ENCODE results near the gene ATL2.
"Not testable (repeated sequence)": the region's sequence is repeated elsewhere in the genome, so short reads cannot be mapped to it uniquely, and the experiment has no call there.

Gene ATL2

GRCh38 chr2:38327580-38327979, 49.5 kb downstream of the ATL2 start:
- DNase-seq (ENCODE audit: low spot score), result no peak

GRCh38 chr2:38323623-38324022, 53.5 kb downstream of the ATL2 start:
- no peak for DNase-seq (ENCODE audit: low spot score)

GRCh38 chr2:38322224-38322914, 54.7 kb downstream of the ATL2 start:
- no peak for DNase-seq (ENCODE audit: low spot score)

GRCh38 chr2:38319240-38319639, 57.8 kb downstream of the ATL2 start:
- DNase-seq (ENCODE audit: low spot score), result peak; percentile 40

GRCh38 chr2:38317725-38318124, 59.3 kb downstream of the ATL2 start:
- no peak for DNase-seq (ENCODE audit: low spot score)

- DNase-seq (ENCODE audit: low spot score), result peak; percentile 65
Measured at GRCh38 chr2:38315707-38316333, 61.3 kb downstream of the ATL2 start.

- no peak for DNase-seq (ENCODE audit: low spot score)
Measured at GRCh38 chr2:38308821-38309220, 68.3 kb downstream of the ATL2 start.

- no peak for DNase-seq (ENCODE audit: low spot score)
Measured at GRCh38 chr2:38301969-38302702, 74.9 kb downstream of the ATL2 start.

- DNase-seq (ENCODE audit: low spot score), result peak; percentile 25
Measured at GRCh38 chr2:38301340-38301968, 75.6 kb downstream of the ATL2 start.

- no peak for DNase-seq (ENCODE audit: low spot score)
Measured at GRCh38 chr2:38298539-38298938, 78.5 kb downstream of the ATL2 start.

- no peak for DNase-seq (ENCODE audit: low spot score)
Measured at GRCh38 chr2:38296197-38296780, 80.8 kb downstream of the ATL2 start.

GRCh38 chr2:38294597-38294996, 82.5 kb downstream of the ATL2 start:
- DNase-seq (ENCODE audit: low spot score), result no peak

- DNase-seq (ENCODE audit: low spot score), result no peak
Measured at GRCh38 chr2:38293152-38293865, 83.8 kb downstream of the ATL2 start.

GRCh38 chr2:38290332-38290731, 86.7 kb downstream of the ATL2 start:
- DNase-seq (ENCODE audit: low spot score), result no peak

- DNase-seq (ENCODE audit: low spot score), result no peak
Measured at GRCh38 chr2:38284971-38285370, 92.1 kb downstream of the ATL2 start.

GRCh38 chr2:38281095-38281742, 95.9 kb downstream of the ATL2 start:
- no peak for DNase-seq (ENCODE audit: low spot score)

- DNase-seq (ENCODE audit: low spot score), result peak; percentile 96
Measured at GRCh38 chr2:38279201-38279600, 97.9 kb downstream of the ATL2 start.

- not testable (repeated sequence) for DNase-seq (ENCODE audit: low spot score)
Measured at GRCh38 chr2:38278117-38278438, 99.0 kb downstream of the ATL2 start.

GRCh38 chr2:38277245-38278116, 99.6 kb downstream of the ATL2 start:
- peak; percentile 93 for DNase-seq (ENCODE audit: low spot score)

Measured in kidney tubule cell (primary cell).